Heart right ventricle (tissue), 16 donors: ENCODE measurements around the gene ASCL3. TPM values are rescaled to one million over a fixed set of nuclear protein-coding genes. Genes with fewer than 3 reads are reported as not detected.
A peak's percentile ranks its signal among the peaks of the same experiment; 100 is the strongest.

ENCODE experiments used
- ATAC-seq, 8 donors: fragments of 200-7000 bp; cut with Tn5 transposase; one replicate each; pipeline ENCODE4 v1.9.1; 2020; ENCODE audit warnings: mild to moderate bottlenecking in 8 of 8, moderate library complexity in 8 of 8, moderate number of reproducible peaks in 1 of 8
- DNase-seq, 2 donors: peaks; one replicate each; pipeline ENCODE4 v3.0.0-alpha.2; 2020
- H3K27ac ChIP-seq, 10 donors: fragments of 200-600 bp; sonication (generic) in 2 of 10; one replicate each; pipeline versions ENCODE4 v1.5.0 to v1.8.0; 2020 to 2022; ENCODE audit warnings: mild to moderate bottlenecking in 3 of 10
- H3K27me3 ChIP-seq, 7 donors: fragments of 200-600 bp; one replicate each; pipeline ENCODE4 v1.8.0; 2021 to 2022; ENCODE audit warnings: mild to moderate bottlenecking in 2 of 7
- H3K36me3 ChIP-seq, 9 donors: fragments of 200-600 bp; sonication (generic) in 1 of 9; one replicate each; pipeline versions ENCODE4 v1.5.0 to v1.8.0; 2020 to 2022; ENCODE audit warnings: mild to moderate bottlenecking in 2 of 9
- H3K4me1 ChIP-seq, 9 donors: fragments of 200-600 bp; sonication (generic) in 1 of 9; one replicate each; pipeline versions ENCODE4 v1.5.0 to v1.8.0; 2020 to 2022; ENCODE audit warnings: mild to moderate bottlenecking in 4 of 9
- H3K4me3 ChIP-seq, 10 donors: fragments of 200-600 bp; sonication (generic) in 2 of 10; one replicate each; pipeline versions ENCODE4 v1.5.0 to v1.8.0; 2020 to 2022; ENCODE audit warnings: mild to moderate bottlenecking in 7 of 10, moderate library complexity in 2 of 10
- H3K9me3 ChIP-seq, 11 donors: fragments of 200-600 bp in 10 of 11; sonication (generic) in 2 of 11; one replicate each; pipeline versions ENCODE4 v1.5.0 to v1.8.0; 2013 to 2022; ENCODE audit warnings: mild to moderate bottlenecking in 2 of 11, control low read depth in 1 of 11, moderate library complexity in 1 of 11
- WGBS, 2 donors: extraction: QIAGEN DNeasy Blood & Tissue Kit; methylation state at CpG; one replicate each; pipeline ENCODE4 v1.1.7; 2013; ENCODE audit warnings: inconsistent platforms in 1 of 2; 5-methylcytosine and 5-hydroxymethylcytosine counted together
- intact Hi-C, 10 donors: fragments of 100-400 bp; cut with DNase I; formaldehyde crosslinking; loops; one replicate each; pipeline versions ENCODE4 v1.11.1 to v1.14.2; 2022
- polyA plus RNA-seq, 2 donors: library from polyadenylated mRNA; stranded (reverse); fragments of 200-250 nt; gene quantifications; one replicate each; pipeline ENCODE4 v1.2.3, GENCODE V29; 2013
- total RNA-seq, 10 donors: library from RNA; stranded (reverse); fragmentation: NEBNext Ultra II Directional in 3 of 10; extraction: Animal tissue kit (Norgen Biotek cat#: 25700) in 3 of 10; gene quantifications; one replicate each; pipeline versions ENCODE4 v1.2.1 to v1.2.4, GENCODE V29; 2021 to 2023
- TF ChIP-seq, protein P1 (sequence below), 9 donors: fragments of 200-600 bp; sonication (generic) in 2 of 9; IDR thresholded peaks; one replicate each; pipeline versions ENCODE4 v1.5.0 to v1.8.0; 2021 to 2022; ENCODE audit warnings: antibody characterized with exemption in 9 of 9, mild to moderate bottlenecking in 5 of 9, moderate library complexity in 1 of 9
- donor health status: Arrhythmogenic right ventricular cardiomyopathy.
- donor health status: ischemic (EF 13 %, LVEDD 7.1; RV severe dilation, severe dysfunction).
- donor health status: healthy with polysubstance abuse.
- donor health status: DM: no; HTN: yes; CAD: no.
- donor health status: DM: no; HTN: no; CAD: no.
- donor health status: ischemic (EF 25% LVEDD 6.9; RV normal size, moderate dysfunction).
- donor health status: ischemic (EF 25% LVEDD 5.7; RV mildly dilated, moderate dysfunction).
- donor health status: healthy.
- donor health status: DM: yes; HTN: yes; CAD: no.
- donor health status: Ischemic cardiomyopathy.
- donor health status: ischemic (EF 35%, LVEDD 5.7; RV mildly dilated, moderate dysfunction).
- donor health status: nonischemic (EF 11% LVEDD 7.7; RV severe dilation, severe dysfunction).
- donor health status: DM: yes; HTN: yes; CAD: no.
- donor health status: PGD.
- donor health status: ischemic (EF 29% LVEDD 5.4; RV normal size, mild dysfunction).
- donor health status: nonischemic (EF 23%, LVEDD 6.1; RV moderate dilation, normal function).

ASCL3 gene
- total and polyA plus RNA-seq, 12 donors, result not detected

GRCh38 chr11:8963569-8964323, 20.9 kb upstream of the ASCL3 start:
- Histone ChIP-seq H3K4me1 (peaks cover 5 to 53% (median 38%) of the 10 kb centered on the region in 9 donors), H3K27me3 (no peaks in the 10 kb centered on the region), H3K9me3 (no peaks in the 10 kb centered on the region)

DNA sequence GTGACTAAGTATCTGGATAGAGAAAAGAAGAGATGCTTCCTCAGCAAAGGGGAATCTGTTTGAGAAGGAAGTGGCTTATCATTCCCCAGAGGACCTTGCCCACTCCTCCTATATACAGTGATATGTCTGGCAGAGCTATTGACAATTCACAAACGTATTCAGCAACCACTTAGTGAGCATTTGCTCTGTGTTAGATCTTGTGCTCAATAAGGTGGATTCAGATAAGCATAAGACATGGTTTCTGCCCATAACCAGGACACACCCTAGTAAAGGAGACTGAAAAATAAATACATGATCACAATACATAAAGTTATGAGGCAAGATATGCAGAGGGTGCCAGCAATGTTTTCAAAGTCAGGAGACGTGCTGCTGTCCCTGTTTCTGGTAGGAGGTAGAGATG, 20.0 kb upstream of the ASCL3 start:
- no peak for ATAC-seq
- Histone ChIP-seq H3K36me3 (peaks cover 0 to 23% (median 0%) of the 10 kb centered on the region in 9 donors), H3K4me1 (peaks cover 5 to 54% (median 38%) of the 10 kb centered on the region in 9 donors), H3K27me3 (no peaks in the 10 kb centered on the region), H3K4me3 (peak overlapping the region in 6 of 10 donors; percentile 76 to 99 (median 85)), H3K9me3 (no peaks in the 10 kb centered on the region), H3K27ac (peak overlapping the region in 5 of 10 donors; percentile 95 to 99 (median 97))
- intact Hi-C loops, result loop anchor here in 6 of 10 donors (5.0 to 10.0 kb wide), 7 partner anchors 46 to 281 kb away; partner anchors contain the start of genes RPL27A (in 4 of the 6), TRIM66 (in 4 of the 6) and AKIP1 (in 2 of the 6)
- DNase-seq, result no peak
- WGBS, 2 donors, result 25 to 26% methylated on average over 2 of the region's 2 CpGs
- TF ChIP-seq, protein P1, sequence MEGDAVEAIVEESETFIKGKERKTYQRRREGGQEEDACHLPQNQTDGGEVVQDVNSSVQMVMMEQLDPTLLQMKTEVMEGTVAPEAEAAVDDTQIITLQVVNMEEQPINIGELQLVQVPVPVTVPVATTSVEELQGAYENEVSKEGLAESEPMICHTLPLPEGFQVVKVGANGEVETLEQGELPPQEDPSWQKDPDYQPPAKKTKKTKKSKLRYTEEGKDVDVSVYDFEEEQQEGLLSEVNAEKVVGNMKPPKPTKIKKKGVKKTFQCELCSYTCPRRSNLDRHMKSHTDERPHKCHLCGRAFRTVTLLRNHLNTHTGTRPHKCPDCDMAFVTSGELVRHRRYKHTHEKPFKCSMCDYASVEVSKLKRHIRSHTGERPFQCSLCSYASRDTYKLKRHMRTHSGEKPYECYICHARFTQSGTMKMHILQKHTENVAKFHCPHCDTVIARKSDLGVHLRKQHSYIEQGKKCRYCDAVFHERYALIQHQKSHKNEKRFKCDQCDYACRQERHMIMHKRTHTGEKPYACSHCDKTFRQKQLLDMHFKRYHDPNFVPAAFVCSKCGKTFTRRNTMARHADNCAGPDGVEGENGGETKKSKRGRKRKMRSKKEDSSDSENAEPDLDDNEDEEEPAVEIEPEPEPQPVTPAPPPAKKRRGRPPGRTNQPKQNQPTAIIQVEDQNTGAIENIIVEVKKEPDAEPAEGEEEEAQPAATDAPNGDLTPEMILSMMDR (IDR thresholded peaks at IDR 0.05), result no peak

More at GRCh38 chr11:8963569-8964323, 20.9 kb upstream of the ASCL3 start:
- peak; percentile 75 to 79 for DNase-seq
- 2 to 4% methylated on average over 32 to 39 of the region's 39 CpGs for WGBS, 2 donors
- Histone ChIP-seq H3K36me3 (peaks cover 0 to 27% (median 0%) of the 10 kb centered on the region in 9 donors), H3K27ac (peak overlapping the region; percentile 74 to 99 (median 98)), H3K4me3 (peak overlapping the region; percentile 67 to 99 (median 85))
- intact Hi-C loops, result loop anchor here in 7 of 10 donors (2.0 to 10.0 kb wide), 8 partner anchors 46 to 281 kb away; partner anchors contain the start of genes AKIP1 (in 4 of the 7), RPL27A (in 4 of the 7) and TRIM66 (in 4 of the 7)
- TF ChIP-seq, protein P1 (IDR thresholded peaks at IDR 0.05), result no peak
- ATAC-seq, result peak; percentile 58 to 87 (median 69)

DNA sequence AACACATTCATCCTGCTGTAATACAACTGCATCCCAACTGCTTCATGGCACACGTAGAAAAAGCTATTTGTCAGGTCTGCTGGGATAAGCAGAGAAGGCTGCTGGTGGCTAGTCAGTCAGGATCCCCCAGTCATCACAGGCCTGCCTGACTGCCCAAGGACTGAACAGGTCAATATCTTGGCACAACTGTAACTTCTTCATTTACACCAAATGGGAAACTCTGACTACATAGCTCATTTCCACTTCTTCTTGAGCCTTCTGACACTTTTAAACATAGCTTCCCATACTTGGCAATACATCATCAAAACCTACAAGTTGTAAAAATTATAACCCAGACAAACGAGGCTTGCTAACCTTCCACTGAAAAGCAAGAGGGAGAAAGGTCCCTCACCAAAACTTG, 18.6 kb upstream of the ASCL3 start:
- H3K4me3 ChIP-seq, result no peak overlapping the region
- intact Hi-C loops, result loop anchor here in 6 of 10 donors (5.0 to 10.0 kb wide), 7 partner anchors 44 to 279 kb away; partner anchors contain the start of genes RPL27A (in 4 of the 6), TRIM66 (in 4 of the 6) and AKIP1 (in 2 of the 6)
- peak overlapping the region in 2 of 10 donors; percentile 3 to 4 for H3K27ac ChIP-seq

More for the DNA sequence above, 18.6 kb upstream of the ASCL3 start:
- Histone ChIP-seq H3K36me3 (peaks cover 0 to 32% (median 0%) of the 10 kb centered on the region in 9 donors), H3K9me3 (no peaks in the 10 kb centered on the region), H3K27me3 (no peaks in the 10 kb centered on the region), H3K4me1 (peaks cover 7 to 50% (median 38%) of the 10 kb centered on the region in 9 donors)
- TF ChIP-seq, protein P1 (IDR thresholded peaks at IDR 0.05), result no peak
- 59 to 63% methylated on average over 2 of the region's 2 CpGs for WGBS, 2 donors
- no peak for DNase-seq
- ATAC-seq, result no peak
